AG04450 (cell line): ENCODE data around the gene HP1BP3. TPM values are rescaled to one million over a fixed set of nuclear protein-coding genes. Genes with fewer than 3 reads are reported as not detected.

Experiments
- CTCF ChIA-PET: fragments of 300-600, 350-600 bp; formaldehyde crosslinking; extraction: SDS; loops from one replicate; lab custom pipeline; 2022; ENCODE audit warnings: antibody characterized with exemption, inconsistent platforms; lab: Charles Lee
- POLR2A ChIA-PET: fragments of 350-600 bp; formaldehyde crosslinking; extraction: SDS; loops from one replicate; lab custom pipeline; 2021; ENCODE audit warnings: antibody characterized with exemption, inconsistent platforms; lab: Yijun Ruan, JAX
- DNase-seq: peaks from one replicate; pipeline ENCODE4 v3.0.0-alpha.2; 2011; ENCODE audit warnings: low read depth, low spot score
- H3K27ac ChIP-seq: one replicate; pipeline ENCODE4 v1.5.1; 2012; ENCODE audit warnings: low read depth, low read length, control low read depth
- H3K27me3 ChIP-seq: one replicate; pipeline ENCODE4 v1.6.0; 2012; ENCODE audit warnings: low read length; ENCODE audit not compliant: control insufficient read depth, insufficient read depth
- H3K4me3 ChIP-seq: 2 replicates; pipeline ENCODE4 v1.5.1; 2011; ENCODE audit warnings: mild to moderate bottlenecking, low read depth, low read length, control low read depth
- H3K9me3 ChIP-seq: 2 replicates; pipeline ENCODE4 v1.5.1; 2012; ENCODE audit warnings: low read length; ENCODE audit not compliant: control insufficient read depth, insufficient read depth
- CTCF ChIP-seq: IDR thresholded peaks from 2 replicates; pipeline ENCODE4 v1.5.1; 2011; ENCODE audit warnings: low read depth, low read length, control low read depth, inconsistent platforms
- polyA plus RNA-seq: library from polyadenylated mRNA; depleted of rRNA; stranded (reverse); fragments of >200 nt; gene quantifications from 2 replicates; pipeline ENCODE4 v1.2.3, GENCODE V29; 2011

The HP1BP3 gene
- polyA plus RNA-seq, 1 experiment, result 203 TPM

- CTCF ChIA-PET, result no interaction called here
- TF ChIP-seq CTCF, result no peak
- Histone ChIP-seq H3K4me3 (no peak overlapping the region), H3K27me3 (no peaks in the 10 kb centered on the region), H3K9me3 (no peaks in the 10 kb centered on the region), H3K27ac (no peak overlapping the region)
- POLR2A ChIA-PET, result no interaction called here
- no peak for DNase-seq
These were observed 32.7 kb upstream of the HP1BP3 start for GRCh38 chr1:20819818-20820217.

GRCh38 chr1:20814534-20814871 is 27.4 kb upstream of the HP1BP3 start:
- Histone ChIP-seq H3K27ac (no peak overlapping the region), H3K9me3 (no peaks in the 10 kb centered on the region), H3K4me3 (no peak overlapping the region), H3K27me3 (no peaks in the 10 kb centered on the region)
- CTCF ChIA-PET, result no interaction called here
- POLR2A ChIA-PET, result no interaction called here
- no peak for TF ChIP-seq CTCF
- DNase-seq, result no peak

GRCh38 chr1:20811916-20812315 is 24.8 kb upstream of the HP1BP3 start:
- POLR2A ChIA-PET, result no interaction called here
- no peak for DNase-seq
- H3K4me3 ChIP-seq, result no peak overlapping the region
- H3K9me3 ChIP-seq, result no peaks in the 10 kb centered on the region
- no peaks in the 10 kb centered on the region for H3K27me3 ChIP-seq
- CTCF ChIA-PET, result interaction anchor here (0.5 to 1.1 kb wide), 2 partner anchors 19 to 244 kb away, joined by 3 read pairs; no protein-coding TSS in a partner anchor
- H3K27ac ChIP-seq, result no peak overlapping the region
- no peak for TF ChIP-seq CTCF

GRCh38 chr1:20793236-20793635 is 6.1 kb upstream of the HP1BP3 start:
- H3K4me3 ChIP-seq, result no peak overlapping the region
- no peaks in the 10 kb centered on the region for H3K27me3 ChIP-seq
- ChIA-PET CTCF (no interaction called here), POLR2A (no interaction called here)
- no peak overlapping the region for H3K27ac ChIP-seq
- no peaks in the 10 kb centered on the region for H3K9me3 ChIP-seq
- DNase-seq, result no peak
- TF ChIP-seq CTCF, result no peak

GRCh38 chr1:20792196-20792595 is 5.1 kb upstream of the HP1BP3 start:
- POLR2A ChIA-PET, result no interaction called here

More at GRCh38 chr1:20792196-20792595, 5.1 kb upstream of the HP1BP3 start:
- H3K27ac ChIP-seq, result peak overlapping the region; percentile 58
- no peaks in the 10 kb centered on the region for H3K9me3 ChIP-seq
- TF ChIP-seq CTCF, result no peak
- H3K4me3 ChIP-seq, result no peak overlapping the region
- CTCF ChIA-PET, result no interaction called here
- DNase-seq, result peak; percentile 74
- H3K27me3 ChIP-seq, result no peaks in the 10 kb centered on the region
